Hepatocyte (in vitro differentiated cells): ENCODE data around the gene DOC2B. TPM values are rescaled to one million over a fixed set of nuclear protein-coding genes. Genes with fewer than 3 reads are reported as not detected.
"Not testable (repeated sequence)": the region's sequence is repeated elsewhere in the genome, so short reads cannot be mapped to it uniquely, and the experiment has no call there.

Experiments used
- DNase-seq: peaks from one replicate; pipeline ENCODE4 v3.0.0-alpha.2; 2016; ENCODE audit warnings: low spot score
- H2AFZ ChIP-seq: fragments of 200-600 bp; sonication (generic); 2 replicates; pipeline ENCODE4 v1.6.0; 2016; ENCODE audit warnings: antibody characterized with exemption, mild to moderate bottlenecking
- H3K27ac ChIP-seq: fragments of 200-600 bp; sonication (generic); 2 replicates; pipeline ENCODE4 v1.5.1; 2016; ENCODE audit warnings: mild to moderate bottlenecking
- H3K27me3 ChIP-seq: fragments of 200-600 bp; sonication (generic); 2 replicates; pipeline ENCODE4 v1.6.1; 2016
- H3K36me3 ChIP-seq: fragments of 200-600 bp; sonication (generic); replicated peaks from 2 replicates; pipeline ENCODE4 v1.5.1; 2016; ENCODE audit warnings: low read depth; ENCODE audit not compliant: insufficient read depth
- H3K4me1 ChIP-seq: fragments of 200-600 bp; sonication (generic); 2 replicates; pipeline ENCODE4 v1.5.1; 2016; ENCODE audit warnings: mild to moderate bottlenecking, moderate library complexity; ENCODE audit not compliant: insufficient read depth
- H3K4me2 ChIP-seq: fragments of 200-600 bp; sonication (generic); 2 replicates; pipeline ENCODE4 v1.6.0; 2016
- H3K4me3 ChIP-seq: fragments of 200-600 bp; sonication (generic); 2 replicates; pipeline ENCODE4 v1.5.1; 2016; ENCODE audit warnings: mild to moderate bottlenecking
- H3K79me2 ChIP-seq: fragments of 200-600 bp; sonication (generic); 2 replicates; pipeline ENCODE4 v1.6.0; 2017; ENCODE audit warnings: mild to moderate bottlenecking
- H3K9me2 ChIP-seq: fragments of 200-600 bp; sonication (generic); replicated peaks from 2 replicates; pipeline ENCODE4 v1.6.0; 2017; ENCODE audit warnings: mild to moderate bottlenecking; ENCODE audit not compliant: insufficient read depth
- H3K9me3 ChIP-seq: fragments of 200-600 bp; sonication (generic); 2 replicates; pipeline ENCODE4 v1.5.1; 2016; ENCODE audit warnings: low read depth, mild to moderate bottlenecking
- H4K20me1 ChIP-seq: fragments of 200-600 bp; sonication (generic); 2 replicates; pipeline ENCODE4 v1.6.0; 2016; ENCODE audit warnings: mild to moderate bottlenecking; ENCODE audit not compliant: insufficient read depth, poor library complexity, severe bottlenecking
- CTCF ChIP-seq: fragments of 200-600 bp; sonication (generic); IDR thresholded peaks from 2 replicates; pipeline ENCODE4 v1.5.1; 2016; ENCODE audit warnings: antibody characterized with exemption, mild to moderate bottlenecking; ENCODE audit not compliant: poor library complexity
- EZH2 ChIP-seq: fragments of 200-600 bp; sonication (generic); IDR thresholded peaks from 2 replicates; pipeline ENCODE4 v1.6.1; 2016; ENCODE audit warnings: antibody characterized with exemption, mild to moderate bottlenecking, borderline replicate concordance
- EZH2phosphoT487 ChIP-seq: fragments of 200-600 bp; sonication (generic); IDR thresholded peaks from one replicate; pipeline ENCODE4 v1.6.1; 2018; ENCODE audit warnings: antibody characterized with exemption, mild to moderate bottlenecking, low read depth, moderate library complexity; ENCODE audit not compliant: unreplicated experiment, severe bottlenecking
- WGBS: methylation state at CpG from one replicate; pipeline ENCODE4 v1.1.6; 2016; ENCODE audit warnings: low lambda C conversion rate; ENCODE audit errors: missing lambda C conversion rate; 5-methylcytosine and 5-hydroxymethylcytosine counted together
- polyA plus RNA-seq: library from polyadenylated mRNA; unstranded; fragments of >200 nt; fragmentation: Nextera tagmentation; extraction: Ambion mirVana; gene quantifications from 2 replicates; pipeline ENCODE4 v1.2.1, GENCODE V29; 2016
- total RNA-seq: library from RNA; depleted of rRNA; stranded (reverse); fragments of >200 nt; gene quantifications from 2 replicates; pipeline ENCODE4 v1.2.3, GENCODE V29; 2014

DOC2B gene
- total and polyA plus RNA-seq, 2 experiments from 2014 or later: 0.59 to 1.6 TPM

- Histone ChIP-seq H3K4me3 (no peak overlapping the region), H3K79me2 (no peaks in the 10 kb centered on the region), H2AFZ (no peak overlapping the region), H3K4me1 (no peaks in the 10 kb centered on the region), H3K4me2 (no peak overlapping the region), H4K20me1 (no peaks in the 10 kb centered on the region), H3K9me2 (no peaks in the 10 kb centered on the region), H3K27me3 (no peaks in the 10 kb centered on the region), H3K36me3 (no peaks in the 10 kb centered on the region), H3K27ac (no peak overlapping the region), H3K9me3 (no peaks in the 10 kb centered on the region)
- no peak for DNase-seq
- no peak for TF ChIP-seq EZH2
- WGBS: 98% methylated on average over 6 of the region's 6 CpGs
Observed at GRCh38 chr17:205817-206216, 24.4 kb upstream of the DOC2B start.

- H3K9me3 ChIP-seq: no peaks in the 10 kb centered on the region
Observed at GRCh38 chr17:205148-205669, 23.8 kb upstream of the DOC2B start.

DNA sequence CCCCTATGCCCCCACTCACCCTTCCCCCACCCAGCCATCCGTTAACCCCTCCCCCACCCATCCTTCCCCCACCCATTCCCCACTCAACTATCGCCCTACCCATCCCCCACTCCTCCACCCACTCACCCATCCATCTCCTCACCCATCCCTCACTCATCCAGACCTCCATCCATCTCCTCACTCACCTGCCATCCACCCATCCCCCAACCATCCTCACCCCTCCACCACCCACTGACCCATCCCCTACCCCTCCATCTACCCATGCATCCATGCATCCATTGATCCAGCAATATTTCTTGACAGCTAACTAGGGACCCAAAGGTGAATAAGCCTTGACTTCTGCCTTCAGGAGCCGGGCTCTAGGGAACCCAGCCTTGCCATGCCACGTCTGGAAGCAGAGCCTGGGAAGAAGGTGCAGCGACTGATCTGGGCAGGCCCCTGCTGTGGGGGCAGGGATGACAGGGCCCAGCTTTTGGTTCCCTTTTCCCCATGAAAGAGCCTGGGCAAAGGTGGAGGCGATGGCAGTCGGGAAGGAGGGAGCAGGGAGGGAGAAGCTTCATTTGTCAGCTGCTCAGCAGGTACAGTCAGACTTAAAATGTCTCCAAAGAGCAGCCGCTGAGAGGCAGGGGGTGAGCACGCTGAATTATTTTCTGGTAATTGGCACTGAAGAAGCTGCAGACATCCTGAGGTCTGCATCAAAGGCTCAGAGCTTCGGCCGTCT lies 23.1 kb upstream of the DOC2B start:
- H3K4me3 ChIP-seq: no peak overlapping the region
- TF ChIP-seq EZH2phosphoT487 (no peak), CTCF (no peak), EZH2 (no peak)
- H3K9me3 ChIP-seq: no peaks in the 10 kb centered on the region
- no peaks in the 10 kb centered on the region for H3K9me2 ChIP-seq
- no peak overlapping the region for H2AFZ ChIP-seq
- H3K36me3 ChIP-seq: no peaks in the 10 kb centered on the region
- no peak overlapping the region for H3K4me2 ChIP-seq
- no peaks in the 10 kb centered on the region for H3K79me2 ChIP-seq
- 71% methylated on average over 10 of the region's 11 CpGs for WGBS
- DNase-seq: no peak
- H3K27ac ChIP-seq: no peak overlapping the region
- H3K27me3 ChIP-seq: no peaks in the 10 kb centered on the region
- peaks cover 5% of the 10 kb centered on the region for H3K4me1 ChIP-seq
- no peaks in the 10 kb centered on the region for H4K20me1 ChIP-seq

More at GRCh38 chr17:205148-205669, 23.8 kb upstream of the DOC2B start:
- Histone ChIP-seq H3K9me2 (no peaks in the 10 kb centered on the region), H3K4me2 (no peak overlapping the region), H2AFZ (no peak overlapping the region), H3K4me1 (no peaks in the 10 kb centered on the region), H4K20me1 (no peaks in the 10 kb centered on the region), H3K27ac (no peak overlapping the region), H3K79me2 (no peaks in the 10 kb centered on the region), H3K36me3 (no peaks in the 10 kb centered on the region), H3K4me3 (no peak overlapping the region), H3K27me3 (no peaks in the 10 kb centered on the region)
- 67% methylated on average over 10 of the region's 10 CpGs for WGBS
- no peak for DNase-seq
- TF ChIP-seq EZH2 (no peak), EZH2phosphoT487 (no peak), CTCF (no peak)

DNA sequence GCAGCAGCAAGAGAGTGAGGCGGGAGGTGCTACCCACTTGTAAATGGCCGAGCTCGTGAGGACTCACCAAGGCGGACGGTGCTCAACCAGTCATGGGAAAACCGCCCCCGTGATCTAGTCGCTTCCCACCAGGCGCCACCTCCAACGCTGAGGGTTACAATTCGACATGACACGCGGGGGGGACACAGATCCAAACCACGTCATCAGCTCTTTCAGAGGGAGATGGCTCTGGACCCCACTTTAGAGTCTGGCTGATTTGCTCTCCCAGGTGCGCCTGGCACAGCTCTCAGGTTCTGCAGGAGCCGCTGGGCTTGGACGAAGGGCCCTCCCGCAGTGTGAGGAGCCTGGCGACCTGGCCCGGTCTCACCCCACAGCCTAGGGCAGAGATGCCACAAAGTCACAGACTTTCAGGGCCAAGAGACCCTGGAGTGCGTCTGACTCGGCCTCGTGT lies 21.1 kb upstream of the DOC2B start:
- H3K36me3 ChIP-seq: no peaks in the 10 kb centered on the region
- no peaks in the 10 kb centered on the region for H3K9me2 ChIP-seq
- no peak for DNase-seq
- no peak overlapping the region for H3K4me2 ChIP-seq
- no peaks in the 10 kb centered on the region for H4K20me1 ChIP-seq
- H3K4me1 ChIP-seq: peaks cover 13% of the 10 kb centered on the region
- no peak overlapping the region for H3K4me3 ChIP-seq
- H3K27ac ChIP-seq: no peak overlapping the region
- H3K79me2 ChIP-seq: no peaks in the 10 kb centered on the region
- no peak overlapping the region for H2AFZ ChIP-seq
- H3K9me3 ChIP-seq: no peaks in the 10 kb centered on the region
- TF ChIP-seq CTCF (no peak), EZH2 (no peak), EZH2phosphoT487 (no peak)
- no peaks in the 10 kb centered on the region for H3K27me3 ChIP-seq
- WGBS: 89% methylated on average over 23 of the region's 23 CpGs

DNA sequence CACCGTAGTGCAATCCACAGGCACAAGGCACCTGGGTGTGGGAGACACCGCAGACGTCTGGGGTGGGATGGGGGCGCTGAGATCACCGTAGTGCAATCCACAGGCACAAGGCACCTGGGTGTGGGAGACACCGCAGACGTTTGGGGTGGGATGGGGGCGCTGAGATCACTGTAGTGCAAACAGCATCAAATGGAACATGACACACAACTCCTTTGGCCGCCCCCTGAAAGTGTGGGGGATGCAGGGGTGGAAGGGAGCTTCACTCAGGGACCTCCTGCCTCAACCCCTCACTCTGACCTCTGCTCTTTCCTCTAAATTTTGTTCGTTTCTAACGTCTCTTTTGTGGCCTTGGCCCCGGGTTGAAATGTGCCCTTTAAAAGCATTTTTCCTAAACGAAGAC lies 20.3 kb upstream of the DOC2B start:
- not testable (repeated sequence) for H3K36me3 ChIP-seq, H3K27ac ChIP-seq, H3K9me2 ChIP-seq, H3K4me2 ChIP-seq, DNase-seq, H3K4me3 ChIP-seq, H2AFZ ChIP-seq, H3K9me3 ChIP-seq, H4K20me1 ChIP-seq, H3K79me2 ChIP-seq, H3K27me3 ChIP-seq
- peaks cover 13% of the 10 kb centered on the region for H3K4me1 ChIP-seq
- WGBS: 83% methylated on average over 6 of the region's 13 CpGs

GRCh38 chr17:201257-201656 lies 19.8 kb upstream of the DOC2B start:
- H2AFZ ChIP-seq, H3K9me2 ChIP-seq, DNase-seq, H3K79me2 ChIP-seq, H3K27me3 ChIP-seq, H3K4me2 ChIP-seq, H4K20me1 ChIP-seq, H3K27ac ChIP-seq, H3K4me3 ChIP-seq, H3K36me3 ChIP-seq, H3K9me3 ChIP-seq: not testable (repeated sequence)
- WGBS: 98% methylated on average over 9 of the region's 16 CpGs
- peaks cover 13% of the 10 kb centered on the region for H3K4me1 ChIP-seq
